NCI-H748 (cell line): Measurements from ENCODE around the gene MGST1.

Source experiments
- DNase-seq: peaks from one replicate; lab custom pipeline; 2025; ENCODE audit not compliant: unreplicated experiment; lab: John Stamatoyannopoulos, UW

Gene MGST1, protein sequence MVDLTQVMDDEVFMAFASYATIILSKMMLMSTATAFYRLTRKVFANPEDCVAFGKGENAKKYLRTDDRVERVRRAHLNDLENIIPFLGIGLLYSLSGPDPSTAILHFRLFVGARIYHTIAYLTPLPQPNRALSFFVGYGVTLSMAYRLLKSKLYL

DNA sequence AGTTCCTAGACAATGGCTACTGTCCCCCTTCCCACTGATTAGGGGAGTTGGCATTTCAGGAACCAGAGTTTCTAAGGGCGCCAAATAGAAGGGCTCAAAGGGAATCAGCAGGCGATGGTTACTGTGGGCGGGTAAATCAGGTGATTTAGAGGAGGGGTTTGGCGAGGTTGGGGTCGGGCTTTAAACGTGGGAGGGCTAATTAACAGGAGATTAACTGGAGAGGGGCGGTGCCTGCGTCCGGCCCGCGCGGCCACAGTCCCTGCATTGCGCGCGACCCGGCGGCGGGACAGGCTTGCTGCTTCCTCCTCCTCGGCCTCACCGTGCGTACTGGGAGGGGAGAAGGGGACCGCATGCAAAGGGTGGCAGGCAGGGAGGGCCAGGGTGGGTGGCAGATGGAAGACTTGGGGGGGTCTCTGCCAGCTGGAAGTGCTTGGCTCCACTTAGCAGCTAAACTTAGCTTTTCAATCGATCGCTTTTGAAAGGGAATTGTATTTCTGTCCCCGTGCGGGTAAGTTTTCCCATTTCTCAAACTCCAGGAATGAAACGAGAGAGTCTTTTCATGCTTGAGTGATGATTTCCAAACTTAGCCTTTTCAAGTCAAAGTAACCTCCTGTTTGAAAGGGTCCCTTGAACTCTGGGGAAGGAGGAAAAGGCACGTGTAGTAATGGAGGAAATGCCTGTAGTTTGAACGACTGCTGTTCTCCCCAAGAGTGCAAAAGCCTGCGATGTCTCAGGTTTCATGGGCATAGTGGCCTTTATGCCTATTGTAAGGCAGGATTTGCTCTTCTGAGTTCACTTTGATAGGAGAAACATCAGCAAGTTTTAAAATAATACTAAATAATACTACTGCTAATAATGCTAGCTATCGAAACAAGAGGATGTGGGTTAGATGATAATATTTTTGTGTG is at the start of gene MGST1:
Gene MGST1 (plus strand): TSS at position 255 of the 908 bp plus-strand sequence. CDS start 6,608 bp downstream, outside the sequence.
- peak; percentile 91 for DNase-seq

DNA sequence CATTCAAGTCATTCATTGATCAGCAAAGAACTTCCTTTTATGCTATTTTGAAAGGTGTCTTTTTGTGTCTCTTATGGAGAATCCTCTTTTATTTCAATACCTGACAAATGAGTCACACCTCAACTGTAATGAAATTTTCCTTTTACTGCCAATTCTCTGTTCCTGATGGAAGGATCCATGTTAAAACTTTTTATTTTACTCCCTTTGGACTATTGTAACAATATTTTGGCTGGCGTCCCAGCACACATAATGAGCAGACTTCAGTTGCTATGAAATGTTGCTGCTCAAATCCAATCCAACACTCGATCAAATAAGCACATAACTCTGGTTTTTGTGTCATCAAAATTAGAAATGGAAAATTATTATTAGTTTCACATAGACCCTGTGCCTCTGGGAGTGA is 48.0 kb upstream of the MGST1 start:
- DNase-seq, result no peak

DNA sequence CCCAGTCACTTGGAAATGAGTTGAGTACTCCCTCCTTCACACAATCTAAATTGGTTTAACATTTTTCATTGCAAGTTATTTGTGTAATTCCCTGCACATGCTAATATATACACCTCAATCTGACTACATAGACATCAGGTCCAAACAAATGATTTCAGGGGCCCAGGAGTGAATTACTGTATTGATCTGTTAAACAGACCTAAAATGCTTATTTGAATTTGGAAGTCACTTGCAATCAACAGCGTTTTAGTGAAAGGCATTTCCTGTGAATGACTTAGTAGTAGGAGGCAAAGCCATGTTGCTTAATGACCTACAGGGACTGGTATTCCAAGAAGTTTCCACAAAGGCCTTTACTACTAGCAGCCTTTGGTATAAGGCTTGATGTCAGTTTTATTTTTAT is 47.3 kb upstream of the MGST1 start:
- no peak for DNase-seq

DNA sequence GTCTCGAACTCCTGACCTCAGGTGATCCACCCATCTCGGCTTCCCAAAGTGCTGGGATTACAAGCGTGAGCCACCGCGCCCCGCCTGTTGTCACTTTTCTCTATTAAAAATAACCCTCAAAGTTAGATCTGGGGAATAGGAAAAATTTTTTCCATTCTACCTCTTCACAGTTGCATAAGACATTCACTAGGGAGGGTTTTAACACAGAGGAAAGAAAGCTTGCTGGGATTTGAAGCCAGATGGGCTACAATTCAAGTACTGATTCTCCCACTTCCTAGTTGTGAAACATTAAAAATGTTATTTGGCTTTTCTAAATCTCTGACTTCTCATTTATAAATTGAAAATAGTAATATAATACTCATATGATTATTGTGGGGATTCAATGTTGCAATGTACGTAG is 46.7 kb upstream of the MGST1 start:
- DNase-seq, result no peak

DNA sequence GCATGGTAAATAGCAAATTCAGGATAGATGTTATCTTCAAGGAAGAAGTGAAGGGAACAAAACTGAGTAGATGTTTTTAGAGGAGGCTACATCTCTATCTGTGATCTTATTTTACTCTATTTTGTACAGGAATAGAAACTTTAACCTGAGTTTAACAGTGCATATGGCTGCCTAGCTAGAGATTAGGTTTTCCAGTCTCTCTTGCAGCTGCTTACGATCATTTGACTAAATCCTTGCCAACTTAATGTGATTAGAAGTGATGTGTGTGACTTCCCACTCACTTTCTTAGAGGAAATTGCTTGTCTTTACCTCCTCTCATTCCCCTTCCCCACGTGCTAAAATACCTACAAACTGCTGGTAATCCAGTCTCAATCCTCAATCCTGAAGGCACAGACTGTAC is 43.5 kb upstream of the MGST1 start:
- no peak for DNase-seq

DNA sequence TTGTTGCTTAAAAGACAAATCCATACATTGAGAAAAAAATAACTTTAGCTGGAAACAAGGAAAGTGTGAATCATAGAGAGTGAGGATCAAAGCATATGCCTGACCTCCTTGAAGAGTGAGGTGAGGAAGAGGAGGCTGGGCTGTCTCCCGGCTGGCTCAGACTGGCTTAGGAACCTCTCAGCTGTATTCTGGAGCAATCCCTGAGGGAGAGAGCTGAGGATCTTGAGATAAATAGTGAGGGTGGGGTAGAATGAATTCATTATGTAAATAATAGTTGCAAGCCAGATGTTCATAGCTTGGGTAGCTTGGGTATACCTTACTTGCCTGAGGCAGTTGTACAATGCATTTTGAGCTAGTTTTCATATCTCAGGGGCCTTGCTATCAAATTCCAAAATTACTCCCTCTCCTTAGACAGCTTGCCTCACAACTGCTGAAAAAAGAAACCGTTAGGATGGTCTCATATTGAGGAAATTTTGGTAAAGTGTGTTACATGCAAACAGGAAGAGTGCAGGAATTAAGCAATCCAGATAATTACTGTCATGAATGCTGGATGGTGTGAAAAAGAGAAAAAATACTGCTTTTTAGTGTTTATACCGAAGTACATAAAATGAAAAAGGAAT is 39.5 kb upstream of the MGST1 start:
- no peak for DNase-seq

DNA sequence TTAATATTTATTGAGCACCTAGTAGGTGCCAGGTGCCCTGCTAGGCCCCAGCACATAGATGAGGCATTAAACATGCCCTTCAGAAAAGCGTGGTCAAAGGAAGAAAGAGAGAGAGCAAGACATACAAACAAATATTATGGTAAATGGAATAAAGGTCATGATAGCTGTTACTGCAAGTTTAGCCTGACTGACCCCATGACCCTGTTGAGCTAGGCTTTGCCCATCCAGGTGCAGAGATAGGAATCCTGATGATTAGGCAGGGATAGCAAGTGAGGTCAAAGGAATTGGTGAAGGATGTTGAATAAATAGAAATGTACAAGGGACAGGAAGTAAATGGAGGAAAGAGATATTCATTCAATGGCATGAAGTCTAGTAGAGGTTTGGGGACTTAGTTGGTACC is 36.5 kb upstream of the MGST1 start:
- no peak for DNase-seq

DNA sequence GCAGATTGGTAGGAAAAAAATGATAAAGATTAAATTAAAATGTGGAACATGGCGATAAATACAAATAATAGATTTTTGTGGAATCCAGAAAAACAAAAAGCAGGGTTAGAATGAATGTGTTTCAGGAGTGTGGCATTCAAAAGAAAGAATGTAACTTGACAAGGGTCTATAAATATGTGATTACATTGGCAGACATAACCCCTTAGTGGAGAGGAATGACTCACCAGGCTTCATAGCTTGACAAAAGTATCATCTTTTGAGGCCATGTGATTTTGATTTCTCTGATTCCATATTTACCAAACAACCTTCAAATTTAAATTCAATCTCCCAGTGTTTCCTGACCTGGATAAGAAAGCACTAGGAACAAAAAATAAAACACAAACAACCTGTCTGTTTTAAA is 24.4 kb upstream of the MGST1 start:
- peak; percentile 5 for DNase-seq

DNA sequence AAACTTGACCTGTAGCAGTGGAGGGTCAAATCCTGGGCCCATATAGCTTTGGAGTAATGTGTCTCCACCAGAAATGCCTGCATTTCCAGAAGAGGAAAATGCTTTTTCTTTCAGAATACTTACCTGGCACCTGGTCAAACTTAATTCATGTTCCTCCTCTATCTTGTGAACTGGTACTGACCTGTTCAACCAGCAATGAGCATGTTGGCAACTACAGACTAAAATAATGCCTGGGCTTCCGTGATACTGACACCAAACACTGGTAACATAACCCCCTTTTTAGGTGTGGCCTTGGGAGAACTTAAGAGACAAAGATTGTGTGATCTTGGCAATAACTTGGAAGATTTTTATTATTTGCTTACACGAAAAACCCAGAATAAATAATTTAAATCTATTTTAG is 23.8 kb upstream of the MGST1 start:
- peak; percentile 37 for DNase-seq

DNA sequence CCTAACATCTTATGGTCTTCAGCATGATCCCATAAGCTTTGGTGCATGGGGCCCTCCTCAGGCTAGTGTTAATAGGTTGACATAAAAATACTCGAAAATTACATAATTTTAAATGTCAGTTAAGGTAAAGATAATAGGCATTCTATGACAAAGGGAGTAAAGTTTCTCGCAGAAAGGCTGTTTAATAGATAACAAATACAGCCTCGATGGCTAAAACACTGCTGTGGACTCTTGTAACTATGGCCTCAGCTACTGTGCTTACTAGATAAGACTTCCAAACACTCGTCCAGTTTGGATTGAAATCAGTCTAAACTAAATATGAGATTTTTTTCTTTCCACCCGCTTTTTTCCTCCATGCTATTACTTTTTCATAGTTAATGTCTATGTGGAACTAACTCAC is 23.2 kb upstream of the MGST1 start:
- DNase-seq, result no peak

DNA sequence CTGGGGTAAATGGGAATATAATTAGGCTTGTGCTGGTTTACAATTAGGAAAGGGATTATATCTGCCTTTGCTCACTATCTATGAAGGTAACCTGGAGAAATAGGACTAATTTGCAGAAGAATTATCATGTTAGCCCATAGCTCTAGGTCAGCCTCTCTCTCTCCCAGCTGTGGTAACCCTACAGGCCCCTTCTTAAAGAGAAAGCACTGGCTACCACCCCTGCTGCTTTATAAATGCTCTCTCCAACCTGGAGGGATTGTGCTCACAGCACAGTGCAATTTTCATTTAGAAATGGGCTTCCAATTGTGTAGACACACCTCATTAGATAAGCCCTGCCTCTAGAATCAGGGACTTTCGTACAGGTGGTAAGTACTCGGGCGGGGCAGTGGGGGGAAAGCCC is 22.7 kb upstream of the MGST1 start:
- peak; percentile 92 for DNase-seq

DNA sequence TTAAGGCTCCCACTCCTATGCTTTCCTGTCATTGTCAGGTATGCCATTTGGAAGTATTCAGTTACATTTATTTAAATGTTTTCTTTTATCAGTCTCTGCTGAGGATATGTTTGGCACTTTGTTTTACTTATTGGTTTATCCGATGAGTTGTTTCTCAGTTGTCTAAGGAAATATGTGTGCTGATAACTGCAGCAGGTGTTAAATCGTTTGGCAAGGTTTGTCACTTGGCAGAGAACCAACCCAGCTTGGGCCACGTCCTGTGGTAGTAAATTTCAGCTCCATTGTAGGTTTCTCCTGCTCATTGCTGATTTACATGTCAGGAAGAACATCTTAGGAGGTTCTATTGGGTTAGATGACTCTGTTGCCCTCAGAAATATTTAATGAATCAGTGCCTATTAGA is 22.0 kb upstream of the MGST1 start:
- DNase-seq, result peak; percentile 85

DNA sequence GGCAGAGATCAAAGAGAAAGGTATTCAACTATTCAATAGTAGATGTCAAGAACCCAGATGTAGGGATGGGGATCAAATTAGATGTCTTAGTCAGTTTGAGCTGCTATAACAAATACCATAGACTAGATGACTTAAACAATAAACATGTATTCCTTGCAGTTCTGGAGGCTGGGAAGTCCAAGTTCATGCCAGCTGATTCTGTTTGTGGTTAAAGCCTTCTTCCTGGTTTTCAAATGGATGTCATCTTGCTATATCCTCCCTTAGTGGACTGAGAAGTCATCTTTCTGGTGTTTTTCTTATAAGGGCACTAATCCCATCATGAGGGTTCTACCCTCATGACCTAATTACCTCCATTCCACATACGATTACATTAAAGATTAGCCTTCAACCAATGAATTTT is 19.5 kb upstream of the MGST1 start:
- no peak for DNase-seq

DNA sequence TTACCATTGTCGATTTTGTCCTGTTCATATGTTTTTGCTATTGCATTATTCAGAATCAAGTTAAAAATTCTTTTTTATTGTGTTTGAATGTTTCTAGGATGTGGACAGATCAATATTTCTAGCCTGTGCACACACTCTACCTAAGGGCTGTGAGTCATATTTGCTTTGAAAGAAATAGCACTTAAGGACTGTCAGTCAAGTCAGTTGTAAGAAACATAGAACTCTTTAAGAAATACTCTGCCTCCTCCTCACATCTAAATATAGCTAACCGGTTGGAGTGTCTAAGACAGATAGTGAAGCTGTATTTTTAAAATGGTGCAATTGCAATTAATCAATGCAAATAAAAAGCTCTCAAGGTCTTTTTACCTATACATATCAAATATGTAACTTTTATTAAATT is 17.9 kb upstream of the MGST1 start:
- no peak for DNase-seq

DNA sequence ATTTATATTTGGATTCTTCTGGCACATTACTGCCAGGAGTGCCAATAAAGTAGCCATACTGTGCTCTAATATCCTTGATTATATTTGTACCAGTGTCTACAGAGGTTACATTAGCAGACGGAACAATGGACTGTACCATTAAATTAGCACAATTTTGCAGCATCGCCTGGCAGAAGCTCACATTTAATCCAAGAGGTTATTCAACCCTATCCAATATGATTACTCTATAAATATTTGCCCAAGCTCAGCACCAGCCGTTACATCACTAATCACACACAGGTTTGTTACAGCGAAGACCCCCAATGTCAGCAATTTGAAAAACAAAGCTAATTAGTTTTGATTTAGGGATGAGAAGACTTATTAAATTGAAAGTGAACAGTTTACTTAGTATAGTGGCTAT is 16.9 kb upstream of the MGST1 start:
- peak; percentile 98 for DNase-seq

DNA sequence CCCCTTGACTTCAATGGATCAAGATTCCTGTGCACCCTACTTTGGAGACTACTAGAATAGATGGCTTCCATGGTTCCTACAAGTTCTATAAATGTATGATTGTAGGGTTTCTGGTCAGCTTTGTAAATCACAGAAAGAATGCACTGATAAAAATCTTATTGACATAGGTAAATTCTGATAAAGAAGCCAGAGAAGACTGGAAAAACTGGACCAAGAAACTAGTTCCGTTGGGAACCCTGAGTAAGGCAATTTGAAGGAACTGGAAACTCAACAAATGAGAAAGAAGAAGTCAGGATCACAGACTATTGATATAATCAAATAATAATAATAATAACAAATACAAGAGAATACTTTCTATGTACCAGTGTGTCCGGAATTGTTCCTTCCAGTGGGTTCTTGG is 15.4 kb upstream of the MGST1 start:
- DNase-seq, result no peak

DNA sequence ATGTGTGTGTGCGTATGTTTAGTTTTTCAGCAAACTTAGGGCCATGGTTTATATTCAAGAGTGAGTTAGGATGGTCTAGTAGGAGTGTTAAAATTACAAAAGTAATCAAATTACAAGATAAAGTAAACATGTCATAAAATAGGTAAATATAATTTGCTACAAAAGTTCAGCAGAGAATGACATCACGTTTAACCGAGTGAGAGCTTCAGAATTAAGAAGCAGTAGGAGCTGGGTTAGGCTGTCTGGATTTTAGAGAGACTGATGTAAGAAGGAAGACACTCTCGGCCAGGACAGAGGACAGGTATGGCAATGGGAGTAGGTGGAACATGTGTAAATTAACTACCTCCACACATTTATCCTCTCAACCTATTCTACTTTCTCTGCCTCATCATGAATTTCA is 11.6 kb upstream of the MGST1 start:
- peak; percentile 46 for DNase-seq

DNA sequence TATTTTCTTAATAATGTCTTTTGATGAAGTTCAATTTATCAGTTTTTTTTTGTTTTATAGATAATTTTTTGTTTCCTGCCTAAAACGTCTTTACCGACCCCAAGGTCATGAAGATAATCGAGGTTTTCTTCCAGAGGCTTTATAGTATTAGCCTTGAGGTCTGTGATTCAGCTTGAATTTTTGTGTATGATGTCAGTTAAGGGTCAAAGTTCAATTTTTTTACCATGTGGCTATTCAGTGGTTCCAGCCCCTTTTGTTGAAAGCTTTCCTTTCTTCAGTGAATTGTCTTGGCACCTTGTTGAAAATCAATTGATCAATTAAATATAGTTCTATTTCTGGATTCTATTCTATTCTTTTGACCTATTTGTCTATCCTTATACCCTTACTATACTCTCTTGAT is 3.2 kb upstream of the MGST1 start:
- DNase-seq, result no peak

DNA sequence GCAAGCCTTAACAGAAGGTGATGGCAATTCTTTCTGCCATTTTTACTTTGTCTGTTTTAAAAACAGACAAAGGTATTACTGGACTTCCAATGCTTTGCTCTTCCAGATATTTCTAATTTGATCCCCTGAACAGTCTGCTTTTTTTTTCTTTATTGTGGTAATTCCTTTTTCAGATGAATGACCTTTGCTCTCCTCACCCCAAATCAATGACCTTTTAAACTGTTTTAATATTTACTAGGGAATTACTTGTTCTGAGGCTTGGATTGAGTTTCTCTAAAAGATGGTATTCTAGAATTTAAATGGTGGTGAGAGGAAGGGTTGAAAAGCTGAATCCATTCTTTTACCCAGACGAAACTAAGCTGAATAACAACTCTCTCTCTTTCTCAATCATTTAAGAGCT is 2.3 kb upstream of the MGST1 start:
- DNase-seq, result no peak

DNA sequence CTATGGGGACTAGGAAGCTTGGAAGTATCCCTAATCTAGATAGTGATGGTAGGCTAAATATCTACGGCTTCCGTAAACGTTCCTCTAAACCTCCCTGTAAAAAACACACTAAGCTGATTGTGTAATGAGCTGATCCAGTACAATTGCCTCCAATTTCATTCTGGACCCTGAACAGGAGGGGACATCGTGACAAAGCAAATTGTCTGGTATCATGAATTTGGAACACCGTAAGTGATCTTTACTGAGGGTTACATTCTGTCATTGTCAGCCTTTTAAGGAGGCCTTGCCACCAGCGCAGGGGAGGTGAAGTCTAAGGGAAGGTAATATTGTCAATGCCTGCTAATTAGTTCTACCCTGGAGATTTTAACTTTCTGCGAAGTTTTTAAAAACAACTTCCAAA is 487 bp upstream of the MGST1 start:
- DNase-seq, result no peak

DNA sequence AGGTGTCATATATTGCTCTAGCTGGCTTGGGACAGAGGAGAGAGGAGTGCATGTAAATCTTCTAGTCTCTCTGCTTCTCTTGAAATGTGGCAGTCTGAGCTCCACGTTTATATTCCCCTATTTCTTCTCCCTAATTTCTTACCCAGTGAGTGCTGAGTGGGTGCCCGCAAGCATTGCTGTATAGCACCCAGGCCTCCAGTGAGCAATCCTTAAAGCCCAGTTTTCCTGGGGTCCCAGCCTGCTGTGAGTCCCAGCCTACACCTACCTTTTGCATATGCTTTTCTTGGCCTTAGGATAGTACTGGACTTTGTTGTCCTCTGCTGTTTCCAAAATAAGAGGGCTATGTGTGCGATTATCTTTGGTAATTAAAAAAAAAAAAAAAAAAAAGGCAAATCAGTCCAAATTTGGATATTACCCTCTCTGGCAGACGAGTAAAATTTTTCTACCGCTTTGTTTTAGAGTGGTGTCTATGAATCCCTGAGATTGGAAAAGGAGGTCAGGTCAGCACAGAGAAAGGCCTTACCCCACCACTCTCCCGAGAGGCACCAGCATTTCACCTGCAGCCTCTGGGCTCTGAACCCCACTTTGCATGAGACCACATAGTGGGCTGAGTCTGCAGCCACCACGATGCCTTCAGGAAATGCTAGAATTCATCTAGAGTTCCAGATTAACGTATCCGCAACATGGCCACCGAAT is 1.1 kb downstream of the MGST1 start:
- no peak for DNase-seq

DNA sequence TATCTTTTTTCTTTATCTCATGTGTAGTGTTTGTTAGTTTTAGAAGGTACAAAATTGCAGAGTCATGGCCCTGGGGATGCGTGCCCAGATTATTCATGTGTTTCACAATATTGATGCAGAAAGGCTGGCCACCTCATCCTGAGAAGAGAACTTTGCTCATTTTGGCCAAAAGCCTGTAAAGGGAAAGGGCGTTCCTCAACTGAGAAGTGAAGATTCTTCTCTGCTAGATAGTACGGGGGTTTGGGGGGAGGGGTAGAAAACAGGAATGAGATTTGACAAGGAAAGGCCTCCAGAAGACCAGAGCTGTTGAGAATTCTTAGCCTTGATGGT is 1.7 kb downstream of the MGST1 start:
- DNase-seq, result peak; percentile 17
